H9 (cell line): ENCODE data around the gene PELO. TPM values are rescaled to one million over a fixed set of nuclear protein-coding genes. Genes with fewer than 3 reads are reported as not detected.

ENCODE experiments used
- DNase-seq: peaks from one replicate; pipeline ENCODE4 v3.0.0-alpha.2; 2017
- H2AFZ ChIP-seq: one replicate; pipeline ENCODE4 v1.6.1; 2013; ENCODE audit warnings: mild to moderate bottlenecking, low read length, control low read depth, moderate library complexity
- H2AK5ac ChIP-seq: 2 replicates; pipeline ENCODE4 v1.6.1; 2013; ENCODE audit warnings: low read length, control low read depth, mixed read lengths; ENCODE audit not compliant: insufficient read length
- H2BK120ac ChIP-seq: one replicate; pipeline ENCODE4 v1.6.1; 2013; ENCODE audit warnings: low read depth, mild to moderate bottlenecking, low read length, control low read depth, inconsistent platforms; ENCODE audit not compliant: poor library complexity, severe bottlenecking
- H2BK12ac ChIP-seq: 2 replicates; pipeline ENCODE4 v1.6.1; 2013; ENCODE audit warnings: low read length, control low read depth, mixed read lengths, low read depth; ENCODE audit not compliant: insufficient read length
- H2BK15ac ChIP-seq: 2 replicates; pipeline ENCODE4 v1.6.1; 2013; ENCODE audit warnings: low read depth, low read length, control low read depth
- H2BK20ac ChIP-seq: one replicate; pipeline ENCODE4 v1.6.1; 2013; ENCODE audit warnings: low read depth, mild to moderate bottlenecking, low read length, control low read depth, inconsistent platforms; ENCODE audit not compliant: poor library complexity, severe bottlenecking
- H2BK5ac ChIP-seq: 2 replicates; pipeline ENCODE4 v1.6.1; 2013; ENCODE audit warnings: low read length, control low read depth, mixed read lengths; ENCODE audit not compliant: insufficient read length
- H3K14ac ChIP-seq: 2 replicates; pipeline ENCODE4 v1.6.1; 2013; ENCODE audit warnings: low read length, control low read depth; ENCODE audit not compliant: insufficient read depth
- H3K18ac ChIP-seq: 2 replicates; pipeline ENCODE4 v1.6.1; 2013; ENCODE audit warnings: low read depth, mild to moderate bottlenecking, mixed read lengths, low read length, control low read depth; ENCODE audit not compliant: insufficient read length
- H3K23ac ChIP-seq: 2 replicates; pipeline ENCODE4 v1.6.1; 2013; ENCODE audit warnings: low read length, control low read depth, mixed read lengths, low read depth; ENCODE audit not compliant: insufficient read length
- H3K23me2 ChIP-seq: 2 replicates; pipeline ENCODE4 v1.6.1; 2013; ENCODE audit warnings: low read depth, mild to moderate bottlenecking, mixed read lengths, low read length, control low read depth; ENCODE audit not compliant: insufficient read length, poor library complexity, severe bottlenecking
- H3K27ac ChIP-seq: 2 replicates; pipeline ENCODE4 v1.5.1; 2013; ENCODE audit warnings: low read length, control low read depth, mixed read lengths, low read depth; ENCODE audit not compliant: insufficient read length
- H3K27me3 ChIP-seq: 2 replicates; pipeline ENCODE4 v1.6.1; 2013; ENCODE audit warnings: low read length, control low read depth, inconsistent platforms; ENCODE audit not compliant: insufficient read depth
- H3K4ac ChIP-seq: 2 replicates; pipeline ENCODE4 v1.6.1; 2013; ENCODE audit warnings: low read depth, mild to moderate bottlenecking, control low read depth, inconsistent platforms, low read length, moderate library complexity
- H3K4me1 ChIP-seq: 2 replicates; pipeline ENCODE4 v1.6.1; 2013; ENCODE audit warnings: low read length, control low read depth, inconsistent platforms; ENCODE audit not compliant: insufficient read depth
- H3K4me2 ChIP-seq: 2 replicates; pipeline ENCODE4 v1.6.1; 2013; ENCODE audit warnings: low read length, control low read depth, mixed read lengths; ENCODE audit not compliant: insufficient read length, insufficient read depth
- H3K56ac ChIP-seq: 2 replicates; pipeline ENCODE4 v1.6.1; 2013; ENCODE audit warnings: low read depth, mild to moderate bottlenecking, mixed read lengths, low read length, control low read depth; ENCODE audit not compliant: insufficient read length
- H3K79me1 ChIP-seq: 2 replicates; pipeline ENCODE4 v1.6.1; 2013; ENCODE audit warnings: low read depth, mild to moderate bottlenecking, moderate library complexity, low read length, control low read depth, inconsistent platforms; ENCODE audit not compliant: insufficient read depth, poor library complexity, severe bottlenecking
- H3K79me2 ChIP-seq: 2 replicates; pipeline ENCODE4 v1.6.1; 2013; ENCODE audit warnings: low read length, control low read depth, inconsistent platforms; ENCODE audit not compliant: insufficient read depth
- H3K9ac ChIP-seq: 2 replicates; pipeline ENCODE4 v1.6.1; 2013; ENCODE audit warnings: low read length, control low read depth, mixed read lengths; ENCODE audit not compliant: insufficient read length; ENCODE audit errors: extremely low read depth
- H3K9me3 ChIP-seq: one replicate; pipeline ENCODE4 v1.6.1; 2013; ENCODE audit warnings: low read depth, low read length, inconsistent platforms; ENCODE audit not compliant: control insufficient read depth
- H3T11ph ChIP-seq: one replicate; pipeline ENCODE4 v1.6.1; 2013; ENCODE audit warnings: mild to moderate bottlenecking, low read length, control low read depth, inconsistent platforms
- H4K20me1 ChIP-seq: one replicate; pipeline ENCODE4 v1.6.1; 2013; ENCODE audit not compliant: control insufficient read depth, insufficient read length, insufficient read depth
- H4K5ac ChIP-seq: 2 replicates; pipeline ENCODE4 v1.6.1; 2013; ENCODE audit warnings: low read depth, mild to moderate bottlenecking, mixed read lengths, low read length, control low read depth; ENCODE audit not compliant: insufficient read length
- H4K8ac ChIP-seq: replicated peaks from 2 replicates; pipeline ENCODE4 v1.6.1; 2013; ENCODE audit warnings: low read length, control low read depth, mixed read lengths, low read depth; ENCODE audit not compliant: insufficient read length
- H4K91ac ChIP-seq: 2 replicates; pipeline ENCODE4 v1.6.1; 2013; ENCODE audit warnings: low read depth, mild to moderate bottlenecking, moderate library complexity, mixed read lengths, low read length, control low read depth; ENCODE audit not compliant: insufficient read length
- H3K27ac Mint-ChIP-seq, 3 experiments: 2 replicates in 2 of 3; 3 replicates in 1 of 3; pipeline ENCODE4 v1.8.0; 2020 to 2021; ENCODE audit warnings: mixed read lengths in 3 of 3, mild to moderate bottlenecking in 1 of 3, moderate library complexity in 1 of 3
- H3K27me3 Mint-ChIP-seq: 2 replicates; pipeline ENCODE4 v1.8.0; 2021; ENCODE audit warnings: low read depth, mild to moderate bottlenecking, moderate library complexity, mixed read lengths
- H3K36me3 Mint-ChIP-seq, 3 experiments: 2 replicates in 2 of 3; 3 replicates in 1 of 3; pipeline ENCODE4 v1.8.0; 2020 to 2021; ENCODE audit warnings: low read depth in 3 of 3, mixed read lengths in 3 of 3; ENCODE audit not compliant: insufficient read depth in 1 of 3
- H3K4me1 Mint-ChIP-seq, 2 experiments: 2 replicates each; pipeline ENCODE4 v1.8.0; 2020; ENCODE audit warnings: mixed read lengths in 2 of 2
- H3K4me3 Mint-ChIP-seq, 2 experiments: 2 replicates in 1 of 2; 3 replicates in 1 of 2; pipeline ENCODE4 v1.8.0; 2020 to 2021; ENCODE audit warnings: mild to moderate bottlenecking in 2 of 2, mixed read lengths in 2 of 2, moderate library complexity in 1 of 2
- H3K9me3 Mint-ChIP-seq, 2 experiments: 2 replicates in 1 of 2; 3 replicates in 1 of 2; pipeline ENCODE4 v1.8.0; 2020; ENCODE audit warnings: mild to moderate bottlenecking in 2 of 2, mixed read lengths in 2 of 2, moderate library complexity in 1 of 2
- WGBS: extraction: QIAGEN DNeasy Blood & Tissue Kit; methylation state at CpG from one replicate; pipeline ENCODE4 v1.1.7; 2013; ENCODE audit warnings: missing lambda C conversion rate, low lambda C conversion rate, mixed read lengths; ENCODE audit not compliant: insufficient read length; ENCODE audit errors: extremely low coverage; 5-methylcytosine and 5-hydroxymethylcytosine counted together
- total RNA-seq: library from RNA; stranded (reverse); gene quantifications from 2 replicates; pipeline ENCODE4 v1.2.1, GENCODE V29; 2021
- TF ChIP-seq, protein P1 (sequence below): fragments of 200-600 bp; sonication (generic); conservative IDR thresholded peaks from 3 replicates; pipeline ENCODE4 v1.8.0; 2021; ENCODE audit warnings: antibody characterized with exemption, mild to moderate bottlenecking

Gene PELO
- total RNA-seq, 1 experiment from 2014 or later: 20.3 TPM

GRCh38 chr5:52804387-52804791 lies 16.7 kb downstream of the PELO start:
- H2BK15ac ChIP-seq: no peak overlapping the region
- H3K4ac ChIP-seq: no peak overlapping the region
- H2BK120ac ChIP-seq: no peak overlapping the region
- Mint-ChIP-seq H3K4me3 (no peak overlapping the region), H3K4me1 (peaks cover 26 to 27% of the 10 kb centered on the region in 2 experiments), H3K9me3 (no peaks in the 10 kb centered on the region; a peak in 1 of 5 replicates), H3K36me3 (peaks cover 4 to 7% (median 6%) of the 10 kb centered on the region in 3 experiments), H3K27ac (peak overlapping the region in 1 of 3 experiments; percentile 72; a peak in 2 of 7 replicates), H3K27me3 (no peaks in the 10 kb centered on the region)
- H2BK20ac ChIP-seq: no peak overlapping the region
- no peak overlapping the region for H3K56ac ChIP-seq
- H2AK5ac ChIP-seq: no peak overlapping the region
- H3K79me2 ChIP-seq: peaks cover 14% of the 10 kb centered on the region; the same call in 1 of the 2 replicates
- no peak overlapping the region for H3K23ac ChIP-seq
- TF ChIP-seq, protein P1, sequence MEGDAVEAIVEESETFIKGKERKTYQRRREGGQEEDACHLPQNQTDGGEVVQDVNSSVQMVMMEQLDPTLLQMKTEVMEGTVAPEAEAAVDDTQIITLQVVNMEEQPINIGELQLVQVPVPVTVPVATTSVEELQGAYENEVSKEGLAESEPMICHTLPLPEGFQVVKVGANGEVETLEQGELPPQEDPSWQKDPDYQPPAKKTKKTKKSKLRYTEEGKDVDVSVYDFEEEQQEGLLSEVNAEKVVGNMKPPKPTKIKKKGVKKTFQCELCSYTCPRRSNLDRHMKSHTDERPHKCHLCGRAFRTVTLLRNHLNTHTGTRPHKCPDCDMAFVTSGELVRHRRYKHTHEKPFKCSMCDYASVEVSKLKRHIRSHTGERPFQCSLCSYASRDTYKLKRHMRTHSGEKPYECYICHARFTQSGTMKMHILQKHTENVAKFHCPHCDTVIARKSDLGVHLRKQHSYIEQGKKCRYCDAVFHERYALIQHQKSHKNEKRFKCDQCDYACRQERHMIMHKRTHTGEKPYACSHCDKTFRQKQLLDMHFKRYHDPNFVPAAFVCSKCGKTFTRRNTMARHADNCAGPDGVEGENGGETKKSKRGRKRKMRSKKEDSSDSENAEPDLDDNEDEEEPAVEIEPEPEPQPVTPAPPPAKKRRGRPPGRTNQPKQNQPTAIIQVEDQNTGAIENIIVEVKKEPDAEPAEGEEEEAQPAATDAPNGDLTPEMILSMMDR: no peak
- H3T11ph ChIP-seq: no peak overlapping the region
- H3K18ac ChIP-seq: no peak overlapping the region
- no peak overlapping the region for H3K4me2 ChIP-seq
- H4K20me1 ChIP-seq: no peaks in the 10 kb centered on the region
- H2AFZ ChIP-seq: no peak overlapping the region
- no peak overlapping the region for H2BK12ac ChIP-seq
- H3K27ac ChIP-seq: no peak overlapping the region
- H3K23me2 ChIP-seq: peaks cover 20% of the 10 kb centered on the region
- no peak overlapping the region for H2BK5ac ChIP-seq
- H3K27me3 ChIP-seq: no peaks in the 10 kb centered on the region
- no peak overlapping the region for H4K5ac ChIP-seq
- no CpG with 5 or more reads among the region's 2 CpGs for WGBS
- H3K14ac ChIP-seq: no peak overlapping the region
- no peak overlapping the region for H3K9ac ChIP-seq
- no peaks in the 10 kb centered on the region for H3K79me1 ChIP-seq
- no peak for DNase-seq
- H3K9me3 ChIP-seq: no peaks in the 10 kb centered on the region
- no peak overlapping the region for H4K8ac ChIP-seq
- no peak overlapping the region for H4K91ac ChIP-seq
- no peaks in the 10 kb centered on the region; the same call in 1 of the 2 replicates for H3K4me1 ChIP-seq
